ENCODE data around the gene CALD1. TPM values are rescaled to one million over a fixed set of nuclear protein-coding genes. Genes with fewer than 3 reads are reported as not detected.

The CALD1 gene
- total RNA-seq, 1 experiment from 2014 or later = 147 TPM

- no peak for TF ChIP-seq KAT7 (CRISPR knock-in tag; IDR thresholded peaks at IDR 0.05; ENCODE audit: borderline replicate concordance)
- TF ChIP-seq ARID4B (CRISPR knock-in tag; IDR thresholded peaks at IDR 0.05; ENCODE audit: borderline replicate concordance) = no peak
- Mint-ChIP-seq H3K27ac (no peak overlapping the region), H3K27me3 (ENCODE audit: low read depth) (no peaks in the 10 kb centered on the region), H3K9me3 (no peaks in the 10 kb centered on the region), H3K4me1 (peaks cover 30% of the 10 kb centered on the region), H3K36me3 (peaks cover 2% of the 10 kb centered on the region; the same call in 1 of the 2 replicates), H3K4me3 (no peak overlapping the region)
- no peak for DNase-seq (ENCODE audit: low spot score)
- ChIA-PET POLR2A (no interaction called here), CTCF (no interaction called here)
- ATAC-seq = no peak
Observed at GRCh38 chr7:134852625-134853024, 73.2 kb downstream of the CALD1 start.

GRCh38 chr7:134854816-134855215, 75.4 kb downstream of the CALD1 start:
- H3K4me1 Mint-ChIP-seq = peaks cover 27% of the 10 kb centered on the region
- H3K9me3 Mint-ChIP-seq = no peaks in the 10 kb centered on the region
- peaks cover 2% of the 10 kb centered on the region; the same call in 1 of the 2 replicates for H3K36me3 Mint-ChIP-seq
- ChIA-PET POLR2A (no interaction called here), CTCF (no interaction called here)
- ATAC-seq = no peak; the same call in 1 of the 2 replicates
- no peak overlapping the region for H3K4me3 Mint-ChIP-seq
- no peaks in the 10 kb centered on the region for H3K27me3 Mint-ChIP-seq (ENCODE audit: low read depth)
- no peak for TF ChIP-seq CTCF (IDR thresholded peaks at IDR 0.05)
- TF ChIP-seq ATF3 (CRISPR knock-in tag; conservative IDR thresholded peaks at IDR 0.05) = no peak
- no peak for TF ChIP-seq KAT7 (CRISPR knock-in tag; IDR thresholded peaks at IDR 0.05; ENCODE audit: borderline replicate concordance)
- TF ChIP-seq, protein P1, sequence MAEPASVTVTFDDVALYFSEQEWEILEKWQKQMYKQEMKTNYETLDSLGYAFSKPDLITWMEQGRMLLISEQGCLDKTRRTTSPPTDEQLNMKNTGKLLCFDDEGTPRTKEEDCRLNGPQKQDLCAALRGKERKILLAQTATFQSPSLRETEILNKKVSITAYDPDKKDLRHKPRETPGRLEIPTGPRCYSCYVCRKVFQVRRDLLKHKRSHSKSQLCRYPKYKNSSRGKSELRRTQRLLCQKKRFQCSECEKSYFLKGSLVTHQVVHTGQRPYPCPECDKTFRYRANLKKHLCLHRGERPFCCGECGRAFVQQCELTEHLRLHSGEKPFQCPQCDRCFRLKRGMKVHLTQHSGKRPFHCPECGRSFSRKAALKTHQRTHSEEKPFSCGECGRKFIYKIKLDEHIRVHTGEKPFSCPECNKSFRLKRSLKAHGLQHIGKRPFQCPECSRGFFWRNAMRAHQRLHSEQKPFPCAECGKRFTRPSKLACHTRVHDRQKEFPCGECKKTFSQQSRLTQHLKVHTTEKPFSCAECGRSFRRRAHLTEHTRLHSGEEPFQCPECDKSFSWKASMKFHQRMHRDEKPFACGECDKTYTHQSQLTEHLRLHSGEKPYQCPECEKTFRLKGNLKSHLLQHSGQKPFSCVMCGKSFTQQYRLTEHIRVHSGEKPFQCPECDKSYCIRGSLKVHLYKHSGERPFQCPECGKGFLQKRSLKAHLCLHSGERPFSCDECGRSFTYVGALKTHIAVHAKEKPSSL (CRISPR knock-in tag; conservative IDR thresholded peaks at IDR 0.05) = no peak
- no peak for TF ChIP-seq OVOL2 (CRISPR knock-in tag; IDR thresholded peaks at IDR 0.05; ENCODE audit: borderline replicate concordance)
- TF ChIP-seq EMX1 (CRISPR knock-in tag; IDR thresholded peaks at IDR 0.05) = no peak
- TF ChIP-seq ZBTB21 (CRISPR knock-in tag; IDR thresholded peaks at IDR 0.05; ENCODE audit: borderline replicate concordance) = no peak
- TF ChIP-seq ZNF423 (CRISPR knock-in tag; IDR thresholded peaks at IDR 0.05) = no peak
- TF ChIP-seq, protein P2, sequence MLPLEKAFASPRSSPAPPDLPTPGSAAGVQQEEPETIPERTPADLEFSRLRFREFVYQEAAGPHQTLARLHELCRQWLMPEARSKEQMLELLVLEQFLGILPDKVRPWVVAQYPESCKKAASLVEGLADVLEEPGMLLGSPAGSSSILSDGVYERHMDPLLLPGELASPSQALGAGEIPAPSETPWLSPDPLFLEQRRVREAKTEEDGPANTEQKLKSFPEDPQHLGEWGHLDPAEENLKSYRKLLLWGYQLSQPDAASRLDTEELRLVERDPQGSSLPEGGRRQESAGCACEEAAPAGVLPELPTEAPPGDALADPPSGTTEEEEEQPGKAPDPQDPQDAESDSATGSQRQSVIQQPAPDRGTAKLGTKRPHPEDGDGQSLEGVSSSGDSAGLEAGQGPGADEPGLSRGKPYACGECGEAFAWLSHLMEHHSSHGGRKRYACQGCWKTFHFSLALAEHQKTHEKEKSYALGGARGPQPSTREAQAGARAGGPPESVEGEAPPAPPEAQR (CRISPR knock-in tag; IDR thresholded peaks at IDR 0.05) = no peak
- TF ChIP-seq IRF1 (CRISPR knock-in tag; IDR thresholded peaks at IDR 0.05) = no peak
- TF ChIP-seq, protein P3, sequence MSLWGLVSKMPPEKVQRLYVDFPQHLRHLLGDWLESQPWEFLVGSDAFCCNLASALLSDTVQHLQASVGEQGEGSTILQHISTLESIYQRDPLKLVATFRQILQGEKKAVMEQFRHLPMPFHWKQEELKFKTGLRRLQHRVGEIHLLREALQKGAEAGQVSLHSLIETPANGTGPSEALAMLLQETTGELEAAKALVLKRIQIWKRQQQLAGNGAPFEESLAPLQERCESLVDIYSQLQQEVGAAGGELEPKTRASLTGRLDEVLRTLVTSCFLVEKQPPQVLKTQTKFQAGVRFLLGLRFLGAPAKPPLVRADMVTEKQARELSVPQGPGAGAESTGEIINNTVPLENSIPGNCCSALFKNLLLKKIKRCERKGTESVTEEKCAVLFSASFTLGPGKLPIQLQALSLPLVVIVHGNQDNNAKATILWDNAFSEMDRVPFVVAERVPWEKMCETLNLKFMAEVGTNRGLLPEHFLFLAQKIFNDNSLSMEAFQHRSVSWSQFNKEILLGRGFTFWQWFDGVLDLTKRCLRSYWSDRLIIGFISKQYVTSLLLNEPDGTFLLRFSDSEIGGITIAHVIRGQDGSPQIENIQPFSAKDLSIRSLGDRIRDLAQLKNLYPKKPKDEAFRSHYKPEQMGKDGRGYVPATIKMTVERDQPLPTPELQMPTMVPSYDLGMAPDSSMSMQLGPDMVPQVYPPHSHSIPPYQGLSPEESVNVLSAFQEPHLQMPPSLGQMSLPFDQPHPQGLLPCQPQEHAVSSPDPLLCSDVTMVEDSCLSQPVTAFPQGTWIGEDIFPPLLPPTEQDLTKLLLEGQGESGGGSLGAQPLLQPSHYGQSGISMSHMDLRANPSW (CRISPR knock-in tag; conservative IDR thresholded peaks at IDR 0.05; ENCODE audit: low read depth) = no peak
- TF ChIP-seq, protein P4, sequence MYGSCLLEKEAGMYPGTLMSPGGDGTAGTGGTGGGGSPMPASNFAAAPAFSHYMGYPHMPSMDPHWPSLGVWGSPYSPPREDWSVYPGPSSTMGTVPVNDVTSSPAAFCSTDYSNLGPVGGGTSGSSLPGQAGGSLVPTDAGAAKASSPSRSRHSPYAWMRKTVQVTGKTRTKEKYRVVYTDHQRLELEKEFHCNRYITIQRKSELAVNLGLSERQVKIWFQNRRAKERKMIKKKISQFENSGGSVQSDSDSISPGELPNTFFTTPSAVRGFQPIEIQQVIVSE (CRISPR knock-in tag; IDR thresholded peaks at IDR 0.05; ENCODE audit: borderline replicate concordance) = no peak
- TF ChIP-seq TP53 (CRISPR knock-in tag; IDR thresholded peaks at IDR 0.05) = no peak
- no peak for TF ChIP-seq HMGA2 (CRISPR knock-in tag; IDR thresholded peaks at IDR 0.05)
- peak overlapping the region; percentile 81; the same call in 1 of the 2 replicates for H3K27ac Mint-ChIP-seq
- no peak for DNase-seq (ENCODE audit: low spot score)

All from WTC11 (cell line).